Upper lobe of right lung (tissue), 1 donor: ENCODE measurements around the gene RPS6KA6. TPM values are rescaled to one million over a fixed set of nuclear protein-coding genes. Genes with fewer than 3 reads are reported as not detected.

Source experiments
- ATAC-seq: fragments of 200-7000 bp; cut with Tn5 transposase; one replicate; pipeline ENCODE4 v1.9.1; 2020; ENCODE audit warnings: mild to moderate bottlenecking, moderate library complexity
- DNase-seq: peaks from one replicate; pipeline ENCODE4 v3.0.0-alpha.2; 2020
- H3K27ac ChIP-seq: fragments of 200-600 bp; one replicate; pipeline ENCODE4 v1.8.0; 2022
- H3K27me3 ChIP-seq: fragments of 200-600 bp; one replicate; pipeline ENCODE4 v1.8.0; 2022; ENCODE audit warnings: mild to moderate bottlenecking
- H3K36me3 ChIP-seq: fragments of 200-600 bp; one replicate; pipeline ENCODE4 v1.8.0; 2022
- H3K4me1 ChIP-seq: fragments of 200-600 bp; one replicate; pipeline ENCODE4 v1.8.0; 2022
- H3K4me3 ChIP-seq: fragments of 200-600 bp; one replicate; pipeline ENCODE4 v1.8.0; 2022; ENCODE audit warnings: mild to moderate bottlenecking
- H3K9me3 ChIP-seq: fragments of 200-600 bp; one replicate; pipeline ENCODE4 v1.8.0; 2022
- CTCF ChIP-seq: fragments of 200-600 bp; IDR thresholded peaks from one replicate; pipeline ENCODE4 v1.8.0; 2022; ENCODE audit warnings: antibody characterized with exemption
- intact Hi-C: fragments of 100-400 bp; cut with DNase I; formaldehyde crosslinking; loops from one replicate; pipeline ENCODE4 v1.11.0; 2022
- long read RNA-seq: library from polyadenylated mRNA; unstranded; transcript quantifications from one replicate; pipeline ENCODE4 v2.0.0, GENCODE V29; 2021
- total RNA-seq: library from RNA; stranded (reverse); fragmentation: NEBNext Ultra II Directional; extraction: Animal tissue kit (Norgen Biotek cat#: 25700); gene quantifications from one replicate; pipeline ENCODE4 v1.2.1, GENCODE V29; 2021
- donor health status: DM: no; HTN: yes; CAD: no; lungs with severe emphysema.

Gene RPS6KA6
- 2.4 TPM for total RNA-seq
- long read RNA-seq, partial matches to known transcripts: 0 of 1 reads
- long read RNA-seq, other reads (novel, unspliced or antisense): 0 of 1 reads

GRCh38 chrX:84187533-84188319 lies at the start of gene RPS6KA6:
Gene RPS6KA6, minus strand, starts transcription at chrX:84188199. Its CDS starts 300 bp downstream, at chrX:84187899.
- H3K4me3 ChIP-seq: peak within 1 kb of the TSS; percentile 53
- TF ChIP-seq CTCF: no peak
- intact Hi-C loops: no loop called here
- no peaks in the 10 kb centered on the region for H3K4me1 ChIP-seq
- DNase-seq: peak; percentile 64
- H3K36me3 ChIP-seq: no peaks in the 10 kb centered on the region
- ATAC-seq: peak; percentile 75
- no peaks in the 10 kb centered on the region for H3K9me3 ChIP-seq
- H3K27ac ChIP-seq: no peak within 1 kb of the TSS
- H3K27me3 ChIP-seq: no peaks in the 10 kb centered on the region

- Histone ChIP-seq H3K36me3 (no peaks in the 10 kb centered on the region), H3K4me1 (no peaks in the 10 kb centered on the region), H3K27ac (no peak overlapping the region), H3K4me3 (no peak overlapping the region), H3K9me3 (no peaks in the 10 kb centered on the region), H3K27me3 (no peaks in the 10 kb centered on the region)
- TF ChIP-seq CTCF: no peak
- ATAC-seq (no peak), DNase-seq (no peak)
- intact Hi-C loops: no loop called here
Observed at GRCh38 chrX:84224741-84225140, 36.7 kb upstream of the RPS6KA6 start.

- Histone ChIP-seq H3K9me3 (no peaks in the 10 kb centered on the region), H3K4me3 (no peak overlapping the region), H3K27me3 (no peaks in the 10 kb centered on the region), H3K4me1 (no peaks in the 10 kb centered on the region), H3K27ac (no peak overlapping the region), H3K36me3 (no peaks in the 10 kb centered on the region)
- intact Hi-C loops: no loop called here
- no peak for TF ChIP-seq CTCF
- ATAC-seq: no peak
- DNase-seq: no peak
Observed at GRCh38 chrX:84223261-84223660, 35.3 kb upstream of the RPS6KA6 start.

- Histone ChIP-seq H3K27me3 (no peaks in the 10 kb centered on the region), H3K36me3 (no peaks in the 10 kb centered on the region), H3K9me3 (no peaks in the 10 kb centered on the region), H3K4me1 (no peaks in the 10 kb centered on the region), H3K27ac (no peak overlapping the region), H3K4me3 (no peak overlapping the region)
- intact Hi-C loops: no loop called here
- TF ChIP-seq CTCF: no peak
- DNase-seq (no peak), ATAC-seq (no peak)
Observed at GRCh38 chrX:84221181-84221580, 33.2 kb upstream of the RPS6KA6 start.

- no peaks in the 10 kb centered on the region for H3K9me3 ChIP-seq
- no peaks in the 10 kb centered on the region for H3K4me1 ChIP-seq
- ATAC-seq: no peak
- DNase-seq: no peak
- no peak overlapping the region for H3K4me3 ChIP-seq
- no peak for TF ChIP-seq CTCF
- no peaks in the 10 kb centered on the region for H3K27me3 ChIP-seq
- no peaks in the 10 kb centered on the region for H3K36me3 ChIP-seq
- no peak overlapping the region for H3K27ac ChIP-seq
- intact Hi-C loops: no loop called here
Observed at GRCh38 chrX:84219551-84219950, 31.6 kb upstream of the RPS6KA6 start.
